Kidney (tissue), 14 donors: ENCODE measurements around the gene C1orf56. TPM values are rescaled to one million over a fixed set of nuclear protein-coding genes. Genes with fewer than 3 reads are reported as not detected.

Experiments
- DNase-seq, 5 donors: peaks; one replicate each; pipeline ENCODE4 v3.0.0-alpha.2; 2013 to 2020
- FAIRE-seq: peaks from 2 replicates; lab custom pipeline; 2012; peaks lifted over from hg19 to GRCh38; lab: Jason Lieb, UNC
- H3K27ac ChIP-seq, 2 donors: one replicate each; pipeline ENCODE4 v1.7.0; 2013; ENCODE audit warnings: low read depth in 2 of 2, low read length in 2 of 2, inconsistent platforms in 1 of 2
- H3K27me3 ChIP-seq: one replicate; pipeline ENCODE4 v1.7.1; 2013; ENCODE audit warnings: low read length, inconsistent platforms; ENCODE audit not compliant: control insufficient read depth, insufficient read depth
- H3K36me3 ChIP-seq, 3 donors: one replicate each; pipeline versions ENCODE4 v1.7.0 to v1.7.1; 2013; ENCODE audit warnings: low read length in 3 of 3, control low read depth in 1 of 3, inconsistent platforms in 1 of 3; ENCODE audit not compliant: insufficient read depth in 3 of 3, control insufficient read depth in 2 of 3
- H3K4me1 ChIP-seq, 3 donors: one replicate each; pipeline versions ENCODE4 v1.7.0 to v1.7.1; 2013; ENCODE audit warnings: low read length in 3 of 3, inconsistent platforms in 1 of 3, low read depth in 1 of 3; ENCODE audit not compliant: control insufficient read depth in 2 of 3, insufficient read depth in 2 of 3
- H3K4me3 ChIP-seq, 3 donors: one replicate each; pipeline versions ENCODE4 v1.7.0 to v1.8.1; 2013; ENCODE audit warnings: low read length in 3 of 3, control low read depth in 1 of 3, inconsistent platforms in 1 of 3
- H3K9ac ChIP-seq, 3 donors: one replicate each; pipeline versions ENCODE4 v1.7.0 to v1.7.1; 2013; ENCODE audit warnings: low read length in 3 of 3, control low read depth in 1 of 3, inconsistent platforms in 1 of 3
- H3K9me3 ChIP-seq, 3 donors: one replicate each; pipeline versions ENCODE4 v1.7.0 to v1.7.1; 2013; ENCODE audit warnings: low read length in 3 of 3, control low read depth in 1 of 3, inconsistent platforms in 1 of 3; ENCODE audit not compliant: control insufficient read depth in 2 of 3, insufficient read depth in 1 of 3
- CTCF ChIP-seq: IDR thresholded peaks from 3 replicates; pipeline ENCODE4 v1.5.1; 2012; ENCODE audit warnings: mild to moderate bottlenecking, moderate library complexity, borderline replicate concordance; ENCODE audit not compliant: insufficient read depth; ENCODE audit errors: extremely low read depth
- intact Hi-C: fragments of 100-400 bp; cut with DNase I; formaldehyde crosslinking; loops from one replicate; pipeline ENCODE4 v1.11.1; 2022
- polyA plus RNA-seq: library from polyadenylated mRNA; stranded (reverse); fragments of 350-450 nt; fragmentation: Illumina TruSeq; extraction: RNeasy Lipid Tissue Mini Kit (QIAGEN cat#74804); gene quantifications from one replicate; pipeline ENCODE4 v1.2.3, GENCODE V29; 2014; ENCODE audit warnings: low read depth, low replicate concordance; ENCODE audit not compliant: insufficient read depth
- total RNA-seq: library from RNA; stranded (reverse); fragmentation: NEBNext Ultra II Directional; extraction: Animal tissue kit (Norgen Biotek cat#: 25700); gene quantifications from one replicate; pipeline ENCODE4 v1.2.1, GENCODE V29; 2021
- donor health status: control.
- donor health status: control.
- donor health status: control.
- donor health status: control.
- donor health status: control.
- donor health status: DM: yes; HTN: yes; CAD: no.
- donor health status: Normal renal cell carcinoma (clear cell type).

C1orf56 gene
- total and polyA plus RNA-seq, 2 donors from 2014 or later: 6.2 to 12.8 TPM

GRCh38 chr1:150999051-150999674 is 48.4 kb upstream of the C1orf56 start:
- H3K36me3 ChIP-seq: peaks cover 0 to 46% (median 18%) of the 10 kb centered on the region in 3 donors
- TF ChIP-seq CTCF: no peak
- intact Hi-C loops: no loop called here
- FAIRE-seq (no peak), DNase-seq (no peak)
- H3K27ac ChIP-seq: no peak overlapping the region
- no peaks in the 10 kb centered on the region for H3K9me3 ChIP-seq
- H3K27me3 ChIP-seq: no peaks in the 10 kb centered on the region
- H3K9ac ChIP-seq: no peak overlapping the region
- no peak overlapping the region for H3K4me3 ChIP-seq
- H3K4me1 ChIP-seq: peaks cover 4 to 23% (median 11%) of the 10 kb centered on the region in 3 donors

GRCh38 chr1:150999926-151000325 is 47.6 kb upstream of the C1orf56 start:
- TF ChIP-seq CTCF: no peak
- peaks cover 0 to 46% (median 18%) of the 10 kb centered on the region in 3 donors for H3K36me3 ChIP-seq
- peaks cover 4 to 23% (median 11%) of the 10 kb centered on the region in 3 donors for H3K4me1 ChIP-seq
- no peak overlapping the region for H3K4me3 ChIP-seq
- H3K9me3 ChIP-seq: no peaks in the 10 kb centered on the region
- FAIRE-seq (no peak), DNase-seq (no peak)
- intact Hi-C loops: no loop called here
- no peak overlapping the region for H3K9ac ChIP-seq
- H3K27me3 ChIP-seq: no peaks in the 10 kb centered on the region
- H3K27ac ChIP-seq: no peak overlapping the region

DNA sequence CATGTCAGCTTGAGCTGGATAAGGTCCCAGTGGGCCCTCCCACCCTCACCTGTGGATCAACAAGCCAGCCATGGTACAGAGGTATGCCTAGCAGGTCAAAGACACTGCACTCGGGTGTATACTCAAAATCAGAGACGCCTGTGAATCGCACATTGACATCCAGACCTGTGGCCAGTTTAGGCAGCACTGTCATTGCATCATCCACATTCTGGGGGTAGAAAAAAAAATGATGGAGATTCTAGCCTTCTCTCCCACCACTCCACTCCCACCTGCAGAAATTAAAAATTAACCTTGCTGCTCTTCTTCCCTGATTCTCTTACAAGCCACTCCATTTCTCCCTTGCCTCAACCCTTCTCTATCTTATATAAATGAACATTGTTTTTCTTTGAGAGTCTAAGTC is 47.1 kb upstream of the C1orf56 start:
- peaks cover 4 to 23% (median 11%) of the 10 kb centered on the region in 3 donors for H3K4me1 ChIP-seq
- no peak for TF ChIP-seq CTCF
- no peak for DNase-seq
- no peak overlapping the region for H3K27ac ChIP-seq
- no peak overlapping the region for H3K9ac ChIP-seq
- no peaks in the 10 kb centered on the region for H3K27me3 ChIP-seq
- intact Hi-C loops: no loop called here
- H3K36me3 ChIP-seq: peaks cover 0 to 42% (median 18%) of the 10 kb centered on the region in 3 donors
- H3K4me3 ChIP-seq: no peak overlapping the region
- H3K9me3 ChIP-seq: no peaks in the 10 kb centered on the region
- FAIRE-seq: no peak
